Ishikawa (cell line): ENCODE measurements around the gene TMA16.

ENCODE experiments used
- CEBPB ChIP-seq: IDR thresholded peaks from 2 replicates; pipeline ENCODE4 v1.6.1; 2012
- CREB1 ChIP-seq: IDR thresholded peaks from 2 replicates; pipeline ENCODE4 v1.6.1; 2012; ENCODE audit warnings: low read depth
- EGR1 ChIP-seq: IDR thresholded peaks from 2 replicates; pipeline ENCODE4 v1.6.1; 2012
- EP300 ChIP-seq: IDR thresholded peaks from 2 replicates; pipeline ENCODE4 v1.6.1; 2012; ENCODE audit warnings: borderline replicate concordance
- FOXM1 ChIP-seq: IDR thresholded peaks from 2 replicates; pipeline ENCODE4 v1.6.1; 2012; ENCODE audit warnings: low read depth, borderline replicate concordance
- MAX ChIP-seq: IDR thresholded peaks from 2 replicates; pipeline ENCODE4 v1.6.1; 2012
- RAD21 ChIP-seq: IDR thresholded peaks from 2 replicates; pipeline ENCODE4 v1.6.1; 2012; ENCODE audit warnings: low read depth
- REST ChIP-seq: IDR thresholded peaks from 2 replicates; pipeline ENCODE4 v1.6.1; 2012; ENCODE audit warnings: low read depth, mild to moderate bottlenecking
- TAF1 ChIP-seq: IDR thresholded peaks from 2 replicates; pipeline ENCODE4 v1.6.1; 2012; ENCODE audit warnings: low read depth, mild to moderate bottlenecking
- TCF12 ChIP-seq: IDR thresholded peaks from 2 replicates; pipeline ENCODE4 v1.6.1; 2012; ENCODE audit warnings: low read depth
- TEAD4 ChIP-seq: IDR thresholded peaks from 2 replicates; pipeline ENCODE4 v1.6.1; 2012
- USF1 ChIP-seq: IDR thresholded peaks from 2 replicates; pipeline ENCODE4 v1.6.1; 2012
- YY1 ChIP-seq: IDR thresholded peaks from 2 replicates; pipeline ENCODE4 v1.6.1; 2012; ENCODE audit warnings: low read depth
- ZBTB7A ChIP-seq: IDR thresholded peaks from 2 replicates; pipeline ENCODE4 v1.6.1; 2012; ENCODE audit warnings: low read depth

GRCh38 chr4:163473130-163473529 is 21.4 kb upstream of the TMA16 start:
- TF ChIP-seq MAX (no peak), TEAD4 (no peak), REST (no peak), YY1 (no peak), CREB1 (no peak), ZBTB7A (no peak), EP300 (no peak), CEBPB (no peak), TAF1 (no peak), FOXM1 (no peak), TCF12 (no peak), RAD21 (no peak), USF1 (no peak), EGR1 (no peak)
